SK-N-SH (cell line): Measurements from ENCODE around the gene CPNE8.

Source experiments
- ELF1 ChIP-seq: IDR thresholded peaks from 2 replicates; pipeline ENCODE4 v1.4.0; 2012
- FOXJ3 ChIP-seq: sonication (generic); formaldehyde crosslinking; IDR thresholded peaks from 2 replicates; pipeline ENCODE4 v1.5.1; 2020; ENCODE audit warnings: mild to moderate bottlenecking, missing genetic modification reagents
- RAD21 ChIP-seq: IDR thresholded peaks from 2 replicates; pipeline ENCODE4 v1.6.1; 2012; ENCODE audit warnings: mild to moderate bottlenecking, low read length
- TF ChIP-seq, protein P1 (sequence below): IDR thresholded peaks from 2 replicates; pipeline ENCODE4 v1.4.0; 2012; ENCODE audit warnings: low read depth, borderline replicate concordance

GRCh38 chr12:38690646-38691045 lies 214.7 kb downstream of the CPNE8 start:
- TF ChIP-seq RAD21 (no peak), FOXJ3 (no peak), ELF1 (no peak)
- TF ChIP-seq, protein P1, sequence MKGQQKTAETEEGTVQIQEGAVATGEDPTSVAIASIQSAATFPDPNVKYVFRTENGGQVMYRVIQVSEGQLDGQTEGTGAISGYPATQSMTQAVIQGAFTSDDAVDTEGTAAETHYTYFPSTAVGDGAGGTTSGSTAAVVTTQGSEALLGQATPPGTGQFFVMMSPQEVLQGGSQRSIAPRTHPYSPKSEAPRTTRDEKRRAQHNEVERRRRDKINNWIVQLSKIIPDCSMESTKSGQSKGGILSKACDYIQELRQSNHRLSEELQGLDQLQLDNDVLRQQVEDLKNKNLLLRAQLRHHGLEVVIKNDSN, result no peak
